ENCODE data around the gene WDR12.
"Not testable (repeated sequence)": the region's sequence is repeated elsewhere in the genome, so short reads cannot be mapped to it uniquely, and the experiment has no call there.

The WDR12 gene

GRCh38 chr2:202909394-202910192 is 1.9 kb downstream of the WDR12 start:
- DNase-seq: no peak

GRCh38 chr2:202908186-202908585 is 3.3 kb downstream of the WDR12 start:
- intact Hi-C loops (cut with DNase I): no loop called here
- no peak for DNase-seq

More at GRCh38 chr2:202909394-202910192, 1.9 kb downstream of the WDR12 start:
- intact Hi-C loops (cut with DNase I): loop anchor here (10.0 kb wide), 1 partner anchor 415 kb away; the partner anchor contains the start of gene ABI2

- DNase-seq; intact Hi-C loops (cut with DNase I): not testable (repeated sequence)
These were observed 6.0 kb downstream of the WDR12 start for GRCh38 chr2:202905507-202905906.

GRCh38 chr2:202885190-202885589 is 26.3 kb downstream of the WDR12 start:
- intact Hi-C loops (cut with DNase I): no loop called here
- DNase-seq: no peak

GRCh38 chr2:202883987-202884675 is 27.3 kb downstream of the WDR12 start:
- DNase-seq: no peak
- intact Hi-C loops (cut with DNase I): no loop called here

GRCh38 chr2:202881570-202881969 is 29.9 kb downstream of the WDR12 start:
- no peak for DNase-seq
- intact Hi-C loops (cut with DNase I): no loop called here

- intact Hi-C loops (cut with DNase I): no loop called here
- DNase-seq: no peak
These were observed 33.8 kb downstream of the WDR12 start for GRCh38 chr2:202877699-202878098.

- peak in 41 of 42 donors; percentile 27 to 82 (median 66) for DNase-seq
- intact Hi-C loops (cut with DNase I): no loop called here
These were observed 40.0 kb downstream of the WDR12 start, which contains the start of gene ICA1L for GRCh38 chr2:202871300-202872141. Gene ICA1L, minus strand, starts transcription at chr2:202871766. Its CDS starts 42,757 bp downstream, at chr2:202829009.

- peak; percentile 33 to 80 (median 63) for DNase-seq
- intact Hi-C loops (cut with DNase I): no loop called here
These were observed 40.8 kb downstream of the WDR12 start for GRCh38 chr2:202870431-202871299.

- DNase-seq: no peak
- intact Hi-C loops (cut with DNase I): no loop called here
These were observed 49.5 kb downstream of the WDR12 start for GRCh38 chr2:202861987-202862386.

- DNase-seq: no peak
- intact Hi-C loops (cut with DNase I): no loop called here
These were observed 52.9 kb downstream of the WDR12 start for GRCh38 chr2:202858601-202859000.

- DNase-seq; intact Hi-C loops (cut with DNase I): not testable (repeated sequence)
These were observed 62.1 kb downstream of the WDR12 start for GRCh38 chr2:202849343-202849742.

- peak in 5 of 42 donors; percentile 4 to 20 (median 8) for DNase-seq
- intact Hi-C loops (cut with DNase I): no loop called here
These were observed 62.7 kb downstream of the WDR12 start for GRCh38 chr2:202848813-202849212.

- DNase-seq: no peak
- intact Hi-C loops (cut with DNase I): no loop called here
These were observed 63.6 kb downstream of the WDR12 start for GRCh38 chr2:202847693-202848524.

- DNase-seq: no peak
- intact Hi-C loops (cut with DNase I): no loop called here
These were observed 66.8 kb downstream of the WDR12 start for GRCh38 chr2:202844656-202845055.

GRCh38 chr2:202842690-202843089 is 68.8 kb downstream of the WDR12 start:
- DNase-seq: no peak
- intact Hi-C loops (cut with DNase I): no loop called here

GRCh38 chr2:202841090-202841867 is 70.2 kb downstream of the WDR12 start:
- no peak for DNase-seq
- intact Hi-C loops (cut with DNase I): no loop called here
